K562 (cell line): ENCODE results near the gene ASB7.
"Not testable (repeated sequence)": the region's sequence is repeated elsewhere in the genome, so short reads cannot be mapped to it uniquely, and the experiment has no call there.

Experiments used
- BHLHE40 ChIP-seq: IDR thresholded peaks from 2 replicates; pipeline ENCODE4 v1.6.1; 2011; ENCODE audit warnings: low read length, improper control_type of control experiment
- CEBPB ChIP-seq: fragments of 450-650 bp; IDR thresholded peaks from 2 replicates; pipeline ENCODE4 v1.6.1; 2016; ENCODE audit warnings: missing genetic modification characterization, missing compliant biosample characterization
- MXI1 ChIP-seq: IDR thresholded peaks from 2 replicates; pipeline ENCODE4 v1.6.1; 2011; ENCODE audit warnings: low read depth, mild to moderate bottlenecking, improper control_type of control experiment, low read length
- ZFP30 ChIP-seq: fragments of 250-450 bp; sonication (Bioruptor Pico); IDR thresholded peaks from 2 replicates; pipeline ENCODE4 v1.8.0; 2022; ENCODE audit warnings: moderate library complexity, mild to moderate bottlenecking, inconsistent platforms, borderline replicate concordance

DNA sequence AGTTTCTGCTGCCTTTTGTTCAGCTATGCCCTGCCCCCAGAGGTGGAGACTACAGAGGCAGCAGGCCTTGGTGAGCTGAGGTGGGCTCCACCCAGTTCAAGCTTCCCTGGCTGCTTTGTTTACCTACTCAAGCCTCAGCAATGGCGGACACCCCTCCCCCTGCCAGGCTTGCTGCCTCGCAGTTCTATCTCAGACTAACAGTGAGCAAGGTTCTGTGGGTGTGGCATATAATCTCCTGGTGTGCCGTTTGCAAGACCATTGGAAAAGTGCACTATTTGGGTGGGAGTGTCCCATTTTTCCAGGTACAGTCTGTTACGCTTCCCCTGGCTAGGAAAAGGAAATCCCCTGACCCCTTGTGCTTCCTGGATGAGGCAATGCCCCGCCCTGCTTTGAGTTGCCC, 76.8 kb downstream of the ASB7 start:
- not testable (repeated sequence) for TF ChIP-seq MXI1; CEBPB; ZFP30 (CRISPR knock-in tag); BHLHE40
